Measurements from ENCODE around the gene MAP3K14.

DNA sequence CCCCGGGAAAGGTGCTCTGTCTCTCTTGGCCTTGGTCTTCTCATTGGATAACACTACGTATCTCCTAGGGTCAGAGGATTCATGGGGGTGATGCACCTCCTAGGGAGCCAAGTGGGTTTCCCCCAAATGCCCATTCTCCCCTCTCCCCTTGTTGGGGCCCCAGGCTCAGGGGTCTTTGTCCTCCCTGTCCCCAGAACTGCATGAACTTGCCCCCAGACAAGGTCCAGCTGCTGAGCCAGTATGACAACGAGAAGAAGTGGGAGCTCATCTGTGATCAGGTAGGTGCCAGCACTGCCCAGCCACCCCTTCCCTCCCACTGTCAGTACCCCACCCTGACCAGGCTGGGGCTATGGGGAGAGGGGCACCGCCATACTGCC, 86.4 kb downstream of the MAP3K14 start:
- TF ChIP-seq POLR2A (IDR thresholded peaks at IDR 0.05), result no peak
- TF ChIP-seq, protein P1, sequence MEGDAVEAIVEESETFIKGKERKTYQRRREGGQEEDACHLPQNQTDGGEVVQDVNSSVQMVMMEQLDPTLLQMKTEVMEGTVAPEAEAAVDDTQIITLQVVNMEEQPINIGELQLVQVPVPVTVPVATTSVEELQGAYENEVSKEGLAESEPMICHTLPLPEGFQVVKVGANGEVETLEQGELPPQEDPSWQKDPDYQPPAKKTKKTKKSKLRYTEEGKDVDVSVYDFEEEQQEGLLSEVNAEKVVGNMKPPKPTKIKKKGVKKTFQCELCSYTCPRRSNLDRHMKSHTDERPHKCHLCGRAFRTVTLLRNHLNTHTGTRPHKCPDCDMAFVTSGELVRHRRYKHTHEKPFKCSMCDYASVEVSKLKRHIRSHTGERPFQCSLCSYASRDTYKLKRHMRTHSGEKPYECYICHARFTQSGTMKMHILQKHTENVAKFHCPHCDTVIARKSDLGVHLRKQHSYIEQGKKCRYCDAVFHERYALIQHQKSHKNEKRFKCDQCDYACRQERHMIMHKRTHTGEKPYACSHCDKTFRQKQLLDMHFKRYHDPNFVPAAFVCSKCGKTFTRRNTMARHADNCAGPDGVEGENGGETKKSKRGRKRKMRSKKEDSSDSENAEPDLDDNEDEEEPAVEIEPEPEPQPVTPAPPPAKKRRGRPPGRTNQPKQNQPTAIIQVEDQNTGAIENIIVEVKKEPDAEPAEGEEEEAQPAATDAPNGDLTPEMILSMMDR (IDR thresholded peaks at IDR 0.05), result no peak

All from Peyer's patch (tissue), 4 donors.